ENCODE results near the gene RAB3D. TPM values are rescaled to one million over a fixed set of nuclear protein-coding genes. Genes with fewer than 3 reads are reported as not detected.

RAB3D gene
- total and polyA plus RNA-seq, 2 experiments from 2014 or later: 3.8 to 21.2 TPM

DNA sequence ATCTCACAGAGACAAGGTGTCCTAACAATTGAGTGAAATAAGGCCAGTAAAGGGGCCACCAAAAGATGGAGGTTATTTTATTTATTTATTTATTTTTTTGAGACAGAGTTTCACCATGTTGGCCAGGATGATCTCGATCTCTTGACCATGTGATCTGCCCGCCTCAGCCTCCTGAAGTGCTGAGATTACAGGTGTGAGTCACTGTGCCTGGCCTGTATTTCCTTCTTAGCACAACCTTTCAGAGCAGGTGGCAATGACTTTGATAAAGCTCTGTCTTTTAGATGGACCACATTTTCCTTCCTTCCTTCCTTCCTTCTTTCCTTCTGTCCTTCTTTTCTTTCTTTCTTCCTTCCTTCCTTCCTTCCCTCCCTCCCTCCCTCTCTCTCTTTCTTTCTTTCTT lies 66.2 kb downstream of the RAB3D start (continued):
- TF ChIP-seq, protein P1, sequence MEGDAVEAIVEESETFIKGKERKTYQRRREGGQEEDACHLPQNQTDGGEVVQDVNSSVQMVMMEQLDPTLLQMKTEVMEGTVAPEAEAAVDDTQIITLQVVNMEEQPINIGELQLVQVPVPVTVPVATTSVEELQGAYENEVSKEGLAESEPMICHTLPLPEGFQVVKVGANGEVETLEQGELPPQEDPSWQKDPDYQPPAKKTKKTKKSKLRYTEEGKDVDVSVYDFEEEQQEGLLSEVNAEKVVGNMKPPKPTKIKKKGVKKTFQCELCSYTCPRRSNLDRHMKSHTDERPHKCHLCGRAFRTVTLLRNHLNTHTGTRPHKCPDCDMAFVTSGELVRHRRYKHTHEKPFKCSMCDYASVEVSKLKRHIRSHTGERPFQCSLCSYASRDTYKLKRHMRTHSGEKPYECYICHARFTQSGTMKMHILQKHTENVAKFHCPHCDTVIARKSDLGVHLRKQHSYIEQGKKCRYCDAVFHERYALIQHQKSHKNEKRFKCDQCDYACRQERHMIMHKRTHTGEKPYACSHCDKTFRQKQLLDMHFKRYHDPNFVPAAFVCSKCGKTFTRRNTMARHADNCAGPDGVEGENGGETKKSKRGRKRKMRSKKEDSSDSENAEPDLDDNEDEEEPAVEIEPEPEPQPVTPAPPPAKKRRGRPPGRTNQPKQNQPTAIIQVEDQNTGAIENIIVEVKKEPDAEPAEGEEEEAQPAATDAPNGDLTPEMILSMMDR (conservative IDR thresholded peaks at IDR 0.05; ENCODE audit: low read depth in 2 of 2): no peak
- TF ChIP-seq JUNB (IDR thresholded peaks at IDR 0.05; ENCODE audit: unreplicated experiment) (no peak), POLR2AphosphoS5 (IDR thresholded peaks at IDR 0.05; ENCODE audit: low read depth) (no peak), NANOG (IDR thresholded peaks at IDR 0.05; ENCODE audit: borderline replicate concordance) (no peak), EZH2phosphoT487 (IDR thresholded peaks at IDR 0.05; ENCODE audit: unreplicated experiment) (no peak), CREB1 (CRISPR knock-in tag; IDR thresholded peaks at IDR 0.05; ENCODE audit: low read depth) (no peak), ZNF114 (CRISPR knock-in tag; IDR thresholded peaks at IDR 0.05) (no peak)
- TF ChIP-seq, protein P2, sequence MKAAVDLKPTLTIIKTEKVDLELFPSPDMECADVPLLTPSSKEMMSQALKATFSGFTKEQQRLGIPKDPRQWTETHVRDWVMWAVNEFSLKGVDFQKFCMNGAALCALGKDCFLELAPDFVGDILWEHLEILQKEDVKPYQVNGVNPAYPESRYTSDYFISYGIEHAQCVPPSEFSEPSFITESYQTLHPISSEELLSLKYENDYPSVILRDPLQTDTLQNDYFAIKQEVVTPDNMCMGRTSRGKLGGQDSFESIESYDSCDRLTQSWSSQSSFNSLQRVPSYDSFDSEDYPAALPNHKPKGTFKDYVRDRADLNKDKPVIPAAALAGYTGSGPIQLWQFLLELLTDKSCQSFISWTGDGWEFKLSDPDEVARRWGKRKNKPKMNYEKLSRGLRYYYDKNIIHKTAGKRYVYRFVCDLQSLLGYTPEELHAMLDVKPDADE (IDR thresholded peaks at IDR 0.05): no peak
- TF ChIP-seq, protein P3, sequence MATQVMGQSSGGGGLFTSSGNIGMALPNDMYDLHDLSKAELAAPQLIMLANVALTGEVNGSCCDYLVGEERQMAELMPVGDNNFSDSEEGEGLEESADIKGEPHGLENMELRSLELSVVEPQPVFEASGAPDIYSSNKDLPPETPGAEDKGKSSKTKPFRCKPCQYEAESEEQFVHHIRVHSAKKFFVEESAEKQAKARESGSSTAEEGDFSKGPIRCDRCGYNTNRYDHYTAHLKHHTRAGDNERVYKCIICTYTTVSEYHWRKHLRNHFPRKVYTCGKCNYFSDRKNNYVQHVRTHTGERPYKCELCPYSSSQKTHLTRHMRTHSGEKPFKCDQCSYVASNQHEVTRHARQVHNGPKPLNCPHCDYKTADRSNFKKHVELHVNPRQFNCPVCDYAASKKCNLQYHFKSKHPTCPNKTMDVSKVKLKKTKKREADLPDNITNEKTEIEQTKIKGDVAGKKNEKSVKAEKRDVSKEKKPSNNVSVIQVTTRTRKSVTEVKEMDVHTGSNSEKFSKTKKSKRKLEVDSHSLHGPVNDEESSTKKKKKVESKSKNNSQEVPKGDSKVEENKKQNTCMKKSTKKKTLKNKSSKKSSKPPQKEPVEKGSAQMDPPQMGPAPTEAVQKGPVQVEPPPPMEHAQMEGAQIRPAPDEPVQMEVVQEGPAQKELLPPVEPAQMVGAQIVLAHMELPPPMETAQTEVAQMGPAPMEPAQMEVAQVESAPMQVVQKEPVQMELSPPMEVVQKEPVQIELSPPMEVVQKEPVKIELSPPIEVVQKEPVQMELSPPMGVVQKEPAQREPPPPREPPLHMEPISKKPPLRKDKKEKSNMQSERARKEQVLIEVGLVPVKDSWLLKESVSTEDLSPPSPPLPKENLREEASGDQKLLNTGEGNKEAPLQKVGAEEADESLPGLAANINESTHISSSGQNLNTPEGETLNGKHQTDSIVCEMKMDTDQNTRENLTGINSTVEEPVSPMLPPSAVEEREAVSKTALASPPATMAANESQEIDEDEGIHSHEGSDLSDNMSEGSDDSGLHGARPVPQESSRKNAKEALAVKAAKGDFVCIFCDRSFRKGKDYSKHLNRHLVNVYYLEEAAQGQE (IDR thresholded peaks at IDR 0.05; ENCODE audit: unreplicated experiment): no peak

Other genes with a start within 250 kb of the RAB3D start
- gene SPC24, start 183.9 kb downstream of the RAB3D start, total RNA-seq (2014; rRNA removed; shearing (Covaris generic)): 38.7 and 42.2 TPM in 2 replicates
- gene SPC24, start 183.9 kb downstream of the RAB3D start, polyA plus RNA-seq (2016; fragmentation: Nextera tagmentation; extraction: Ambion mirVana): 40.6 and 41.8 TPM in 2 replicates
- gene KANK2, start 142.1 kb downstream of the RAB3D start, total RNA-seq (2014; rRNA removed; shearing (Covaris generic)): 47.5 and 65.4 TPM in 2 replicates
- gene KANK2, start 142.1 kb downstream of the RAB3D start, polyA plus RNA-seq (2016; fragmentation: Nextera tagmentation; extraction: Ambion mirVana): 14.7 and 15.9 TPM in 2 replicates
- not detected in 2 replicates for gene ANGPTL8, start 100.0 kb downstream of the RAB3D start, total RNA-seq (2014; rRNA removed; shearing (Covaris generic))
- 0.42 TPM in 1 of 2 replicates, not detected in the other for gene ANGPTL8, start 100.0 kb downstream of the RAB3D start, polyA plus RNA-seq (2016; fragmentation: Nextera tagmentation; extraction: Ambion mirVana)
- gene DOCK6, start 77.1 kb downstream of the RAB3D start, total RNA-seq (2014; rRNA removed; shearing (Covaris generic)): 48.3 and 49.0 TPM in 2 replicates
- gene DOCK6, start 77.1 kb downstream of the RAB3D start, polyA plus RNA-seq (2016; fragmentation: Nextera tagmentation; extraction: Ambion mirVana): 28.9 and 34.6 TPM in 2 replicates
- gene TSPAN16, start 43.5 kb downstream of the RAB3D start, total RNA-seq (2014; rRNA removed; shearing (Covaris generic)): not detected in 2 replicates
- not detected in 2 replicates for gene TSPAN16, start 43.5 kb downstream of the RAB3D start, polyA plus RNA-seq (2016; fragmentation: Nextera tagmentation; extraction: Ambion mirVana)
- gene TMEM205, start 6.6 kb upstream of the RAB3D start, total RNA-seq (2014; rRNA removed; shearing (Covaris generic)): 223 and 293 TPM in 2 replicates
- gene TMEM205, start 6.6 kb upstream of the RAB3D start, polyA plus RNA-seq (2016; fragmentation: Nextera tagmentation; extraction: Ambion mirVana): 114 and 123 TPM in 2 replicates
- 3.4 and 3.5 TPM in 2 replicates for gene CCDC159, start 6.9 kb upstream of the RAB3D start, total RNA-seq (2014; rRNA removed; shearing (Covaris generic))
- gene CCDC159, start 6.9 kb upstream of the RAB3D start, polyA plus RNA-seq (2016; fragmentation: Nextera tagmentation; extraction: Ambion mirVana): 5.1 and 6.2 TPM in 2 replicates
- gene PLPPR2, start 15.8 kb upstream of the RAB3D start, total RNA-seq (2014; rRNA removed; shearing (Covaris generic)): 5.7 and 12.0 TPM in 2 replicates
- gene PLPPR2, start 15.8 kb upstream of the RAB3D start, polyA plus RNA-seq (2016; fragmentation: Nextera tagmentation; extraction: Ambion mirVana): 5.0 and 9.0 TPM in 2 replicates
- gene SWSAP1, start 35.0 kb upstream of the RAB3D start, total RNA-seq (2014; rRNA removed; shearing (Covaris generic)): 2.1 and 4.1 TPM in 2 replicates
- gene SWSAP1, start 35.0 kb upstream of the RAB3D start, polyA plus RNA-seq (2016; fragmentation: Nextera tagmentation; extraction: Ambion mirVana): 6.1 and 6.6 TPM in 2 replicates
- gene EPOR, start 44.7 kb upstream of the RAB3D start, total RNA-seq (2014; rRNA removed; shearing (Covaris generic)): 6.8 and 12.0 TPM in 2 replicates
- gene EPOR, start 44.7 kb upstream of the RAB3D start, polyA plus RNA-seq (2016; fragmentation: Nextera tagmentation; extraction: Ambion mirVana): 9.1 and 9.2 TPM in 2 replicates
- gene RGL3, start 79.7 kb upstream of the RAB3D start, total RNA-seq (2014; rRNA removed; shearing (Covaris generic)): 46.8 and 49.4 TPM in 2 replicates
- gene RGL3, start 79.7 kb upstream of the RAB3D start, polyA plus RNA-seq (2016; fragmentation: Nextera tagmentation; extraction: Ambion mirVana): 48.8 and 49.2 TPM in 2 replicates
- 0.54 and 1.5 TPM in 2 replicates for gene ODAD3, start 95.5 kb upstream of the RAB3D start, total RNA-seq (2014; rRNA removed; shearing (Covaris generic))
- 6.1 TPM in 2 replicates for gene ODAD3, start 95.5 kb upstream of the RAB3D start, polyA plus RNA-seq (2016; fragmentation: Nextera tagmentation; extraction: Ambion mirVana)
- gene PRKCSH, start 96.0 kb upstream of the RAB3D start, total RNA-seq (2014; rRNA removed; shearing (Covaris generic)): 107 and 130 TPM in 2 replicates
- gene PRKCSH, start 96.0 kb upstream of the RAB3D start, polyA plus RNA-seq (2016; fragmentation: Nextera tagmentation; extraction: Ambion mirVana): 85.3 and 90.3 TPM in 2 replicates
- gene ELAVL3, start 141.4 kb upstream of the RAB3D start, total RNA-seq (2014; rRNA removed; shearing (Covaris generic)): 1.2 and 1.7 TPM in 2 replicates
- 0.45 and 0.63 TPM in 2 replicates for gene ELAVL3, start 141.4 kb upstream of the RAB3D start, polyA plus RNA-seq (2016; fragmentation: Nextera tagmentation; extraction: Ambion mirVana)
- 4.9 and 5.3 TPM in 2 replicates for gene ZNF653, start 166.2 kb upstream of the RAB3D start, total RNA-seq (2014; rRNA removed; shearing (Covaris generic))
- gene ZNF653, start 166.2 kb upstream of the RAB3D start, polyA plus RNA-seq (2016; fragmentation: Nextera tagmentation; extraction: Ambion mirVana): 2.5 and 4.1 TPM in 2 replicates
- gene ECSIT, start 189.5 kb upstream of the RAB3D start, total RNA-seq (2014; rRNA removed; shearing (Covaris generic)): 61.1 and 66.5 TPM in 2 replicates
- gene ECSIT, start 189.5 kb upstream of the RAB3D start, polyA plus RNA-seq (2016; fragmentation: Nextera tagmentation; extraction: Ambion mirVana): 36.6 and 42.7 TPM in 2 replicates
- 17.0 and 20.9 TPM in 2 replicates for gene CNN1, start 199.2 kb upstream of the RAB3D start, total RNA-seq (2014; rRNA removed; shearing (Covaris generic))
- gene CNN1, start 199.2 kb upstream of the RAB3D start, polyA plus RNA-seq (2016; fragmentation: Nextera tagmentation; extraction: Ambion mirVana): 13.3 and 22.7 TPM in 2 replicates
- gene ELOF1, start 219.6 kb upstream of the RAB3D start, total RNA-seq (2014; rRNA removed; shearing (Covaris generic)): 50.3 and 73.3 TPM in 2 replicates
- gene ELOF1, start 219.6 kb upstream of the RAB3D start, polyA plus RNA-seq (2016; fragmentation: Nextera tagmentation; extraction: Ambion mirVana): 98.0 and 103 TPM in 2 replicates
- 12.4 and 12.8 TPM in 2 replicates for gene ACP5, start 238.0 kb upstream of the RAB3D start, total RNA-seq (2014; rRNA removed; shearing (Covaris generic))
- gene ACP5, start 238.0 kb upstream of the RAB3D start, polyA plus RNA-seq (2016; fragmentation: Nextera tagmentation; extraction: Ambion mirVana): 5.6 and 6.7 TPM in 2 replicates